GM23338 (cell line): ENCODE results near the gene L1CAM. TPM values are rescaled to one million over a fixed set of nuclear protein-coding genes. Genes with fewer than 3 reads are reported as not detected.

Source experiments
- ATAC-seq: fragments of 200-7000 bp; cut with Tn5 transposase; 3 replicates; pipeline ENCODE4 v1.9.1; 2020
- DNase-seq: peaks from one replicate; pipeline ENCODE4 v3.0.0-alpha.2; 2015; ENCODE audit warnings: low spot score
- H2AFZ ChIP-seq: fragments of 200-600 bp; sonication (generic); 2 replicates; pipeline ENCODE4 v1.8.0; 2016; ENCODE audit warnings: antibody characterized with exemption, mild to moderate bottlenecking, moderate library complexity
- H3F3A ChIP-seq: fragments of 200-600 bp; sonication (generic); replicated peaks from 2 replicates; pipeline ENCODE4 v1.8.0; 2017; ENCODE audit warnings: antibody characterized with exemption, mixed run types, low read depth
- H3K27ac ChIP-seq: fragments of 200-600 bp; sonication (generic); 2 replicates; pipeline ENCODE4 v1.6.1; 2016; ENCODE audit warnings: low read depth
- H3K27me3 ChIP-seq: fragments of 200-600 bp; sonication (generic); 2 replicates; pipeline ENCODE4 v1.8.0; 2016; ENCODE audit warnings: mild to moderate bottlenecking, mixed run types, moderate library complexity; ENCODE audit not compliant: insufficient read depth
- H3K36me3 ChIP-seq: fragments of 200-600 bp; sonication (generic); 2 replicates; pipeline ENCODE4 v1.8.0; 2016; ENCODE audit warnings: mild to moderate bottlenecking; ENCODE audit not compliant: insufficient read depth
- H3K4me1 ChIP-seq: fragments of 200-600 bp; sonication (generic); 2 replicates; pipeline ENCODE4 v1.8.0; 2016; ENCODE audit warnings: mild to moderate bottlenecking, moderate library complexity; ENCODE audit not compliant: insufficient read depth
- H3K4me2 ChIP-seq: fragments of 200-600 bp; sonication (generic); 2 replicates; pipeline ENCODE4 v1.7.1; 2017; ENCODE audit warnings: mixed run types
- H3K4me3 ChIP-seq: fragments of 200-600 bp; sonication (generic); 2 replicates; pipeline ENCODE4 v1.6.1; 2016; ENCODE audit warnings: mixed run types
- H3K79me2 ChIP-seq: fragments of 200-600 bp; sonication (generic); replicated peaks from 2 replicates; pipeline ENCODE4 v1.8.0; 2017; ENCODE audit warnings: mild to moderate bottlenecking; ENCODE audit not compliant: insufficient read depth
- H3K9me2 ChIP-seq: fragments of 200-600 bp; sonication (generic); 2 replicates; pipeline ENCODE4 v1.8.0; 2017; ENCODE audit not compliant: insufficient read depth
- H4K20me1 ChIP-seq: fragments of 200-600 bp; sonication (generic); replicated peaks from 2 replicates; pipeline ENCODE4 v1.8.0; 2017; ENCODE audit warnings: mild to moderate bottlenecking; ENCODE audit not compliant: insufficient read depth
- H3K27ac Mint-ChIP-seq: 2 replicates; pipeline ENCODE4 v1.8.0; 2020; ENCODE audit warnings: inconsistent platforms, mild to moderate bottlenecking, moderate library complexity, mixed read lengths
- H3K27me3 Mint-ChIP-seq: 3 replicates; pipeline ENCODE4 v1.8.0; 2022; ENCODE audit warnings: low read depth, mild to moderate bottlenecking, moderate library complexity, mixed read lengths, inconsistent platforms; ENCODE audit not compliant: insufficient read depth, poor library complexity
- H3K36me3 Mint-ChIP-seq: 3 replicates; pipeline ENCODE4 v1.8.0; 2021; ENCODE audit warnings: low read depth, mild to moderate bottlenecking, inconsistent platforms, moderate library complexity, mixed read lengths
- H3K4me1 Mint-ChIP-seq: 3 replicates; pipeline ENCODE4 v1.8.0; 2020; ENCODE audit warnings: mild to moderate bottlenecking, inconsistent platforms, mixed read lengths
- H3K4me3 Mint-ChIP-seq: 3 replicates; pipeline ENCODE4 v1.8.0; 2021; ENCODE audit warnings: moderate library complexity, mild to moderate bottlenecking, inconsistent platforms, mixed read lengths
- H3K9me3 Mint-ChIP-seq: 3 replicates; pipeline ENCODE4 v1.8.0; 2020; ENCODE audit warnings: moderate library complexity, mild to moderate bottlenecking, inconsistent platforms, mixed read lengths
- CREB1 ChIP-seq: fragments of 250-450 bp; sonication (Bioruptor Pico); IDR thresholded peaks from 2 replicates; pipeline ENCODE4 v1.5.0; 2020; ENCODE audit warnings: low read depth, mild to moderate bottlenecking, moderate library complexity
- ETS1 ChIP-seq: IDR thresholded peaks from 2 replicates; pipeline ENCODE4 v1.6.1; 2016; ENCODE audit warnings: antibody characterized with exemption
- EZH2 ChIP-seq: fragments of 200-600 bp; sonication (generic); IDR thresholded peaks from one replicate; pipeline ENCODE4 v1.8.0; 2017; ENCODE audit warnings: antibody characterized with exemption, mild to moderate bottlenecking, low read depth; ENCODE audit not compliant: unreplicated experiment
- EZH2phosphoT487 ChIP-seq: fragments of 200-600 bp; sonication (generic); IDR thresholded peaks from one replicate; pipeline ENCODE4 v1.8.1; 2018; ENCODE audit warnings: antibody characterized with exemption; ENCODE audit not compliant: unreplicated experiment
- JUNB ChIP-seq: IDR thresholded peaks from one replicate; pipeline ENCODE4 v1.6.1; 2016; ENCODE audit warnings: antibody characterized with exemption; ENCODE audit not compliant: unreplicated experiment
- NANOG ChIP-seq: IDR thresholded peaks from 2 replicates; pipeline ENCODE4 v1.6.1; 2016; ENCODE audit warnings: antibody characterized with exemption, borderline replicate concordance
- POLR2AphosphoS5 ChIP-seq: IDR thresholded peaks from 2 replicates; pipeline ENCODE4 v1.6.1; 2016; ENCODE audit warnings: antibody characterized with exemption, low read depth
- REST ChIP-seq: IDR thresholded peaks from one replicate; pipeline ENCODE4 v1.6.1; 2018; ENCODE audit warnings: antibody characterized with exemption; ENCODE audit not compliant: unreplicated experiment
- STAT1 ChIP-seq: IDR thresholded peaks from one replicate; pipeline ENCODE4 v1.6.1; 2016; ENCODE audit warnings: antibody characterized with exemption; ENCODE audit not compliant: unreplicated experiment
- ZNF114 ChIP-seq: fragments of 250-450 bp; sonication (Bioruptor Pico); IDR thresholded peaks from 2 replicates; pipeline ENCODE4 v1.5.0; 2020; ENCODE audit warnings: mild to moderate bottlenecking, moderate library complexity
- ZNF331 ChIP-seq: fragments of 250-450 bp; sonication (Bioruptor Pico); IDR thresholded peaks from 2 replicates; pipeline ENCODE4 v1.5.0; 2020; ENCODE audit warnings: low read depth, mild to moderate bottlenecking, moderate library complexity
- ZNF462 ChIP-seq: fragments of 250-450 bp; sonication (Bioruptor Pico); IDR thresholded peaks from 2 replicates; pipeline ENCODE4 v1.5.0; 2020; ENCODE audit warnings: mild to moderate bottlenecking, moderate library complexity
- polyA plus RNA-seq: library from polyadenylated mRNA; unstranded; fragments of >200 nt; fragmentation: Nextera tagmentation; extraction: Ambion mirVana; gene quantifications from 2 replicates; pipeline ENCODE4 v1.2.1, GENCODE V29; 2016
- total RNA-seq: library from RNA; depleted of rRNA; stranded (reverse); fragments of >200 nt; shearing (Covaris generic); gene quantifications from 2 replicates; pipeline ENCODE4 v1.2.3, GENCODE V29; 2014

Gene L1CAM
- total and polyA plus RNA-seq, 2 experiments from 2014 or later = 7.4 to 29.2 TPM

- TF ChIP-seq ETS1 (no peak), EZH2 (no peak), JUNB (no peak), NANOG (no peak)
Observed at GRCh38 chrX:153887385-153887784, 1.4 kb upstream of the L1CAM start (continued).

- peak; percentile 63 for DNase-seq
- H3K36me3 ChIP-seq = no peaks in the 10 kb centered on the region
- H4K20me1 ChIP-seq = no peaks in the 10 kb centered on the region
- peak overlapping the region; percentile 74 for H3K4me3 Mint-ChIP-seq
- H3K4me2 ChIP-seq = peak overlapping the region; percentile 77
- H3K4me1 Mint-ChIP-seq = peaks cover 16% of the 10 kb centered on the region
- no peak overlapping the region for H3K27ac ChIP-seq
- H3K79me2 ChIP-seq = no peaks in the 10 kb centered on the region
- ATAC-seq = peak; percentile 34
- peak overlapping the region; percentile 59 for H3K4me3 ChIP-seq
- H3K27me3 Mint-ChIP-seq = peaks cover 6% of the 10 kb centered on the region
- no peaks in the 10 kb centered on the region; the same call in 2 of the 3 replicates for H3K36me3 Mint-ChIP-seq
- no peak overlapping the region for H2AFZ ChIP-seq
- peaks cover 12% of the 10 kb centered on the region; the same call in 1 of the 2 replicates for H3K4me1 ChIP-seq
- no peaks in the 10 kb centered on the region; the same call in 1 of the 2 replicates for H3K27me3 ChIP-seq
- no peaks in the 10 kb centered on the region; the same call in 2 of the 3 replicates for H3K9me3 Mint-ChIP-seq
- no peaks in the 10 kb centered on the region for H3F3A ChIP-seq
- no peak overlapping the region for H3K27ac Mint-ChIP-seq
- no peaks in the 10 kb centered on the region for H3K9me2 ChIP-seq
- TF ChIP-seq STAT1 = no peak
- TF ChIP-seq EZH2 = no peak
- no peak for TF ChIP-seq JUNB
- TF ChIP-seq ETS1 = no peak
- TF ChIP-seq EZH2phosphoT487 = no peak
- TF ChIP-seq CREB1 = no peak
- TF ChIP-seq POLR2AphosphoS5 = no peak
- no peak for TF ChIP-seq ZNF462 (CRISPR knock-in tag)
- no peak for TF ChIP-seq REST
- TF ChIP-seq NANOG = no peak
- TF ChIP-seq ZNF331 (CRISPR knock-in tag) = no peak
- TF ChIP-seq ZNF114 (CRISPR knock-in tag) = no peak
Observed at GRCh38 chrX:153886915-153887314, 942 bp upstream of the L1CAM start.
